SK-N-SH (cell line): Measurements from ENCODE around the gene ANKMY1. TPM values are rescaled to one million over a fixed set of nuclear protein-coding genes. Genes with fewer than 3 reads are reported as not detected.

Source experiments
- CTCF ChIA-PET: fragments of 300-600, 350-600 bp; formaldehyde crosslinking; extraction: SDS; loops from one replicate; lab custom pipeline; 2021; lab: Yijun Ruan, JAX
- POLR2A ChIA-PET: fragments of 350-600 bp; sonication (Branson Sonifier 250); formaldehyde crosslinking; extraction: SDS; loops from one replicate; lab custom pipeline; 2020; ENCODE audit warnings: antibody characterized with exemption, inconsistent platforms; lab: Yijun Ruan, JAX
- DNase-seq: peaks from one replicate; pipeline ENCODE4 v3.0.0; 2012
- H2AFZ ChIP-seq: fragments of 200-600 bp; sonication (generic); 2 replicates; pipeline ENCODE4 v1.8.1; 2016; ENCODE audit warnings: antibody characterized with exemption, mild to moderate bottlenecking, low read depth
- H3F3A ChIP-seq: fragments of 200-600 bp; sonication (generic); replicated peaks from 2 replicates; pipeline ENCODE3; 2016; ENCODE audit warnings: antibody characterized with exemption, mild to moderate bottlenecking; ENCODE audit not compliant: insufficient read depth
- H3K27ac ChIP-seq, 2 experiments: fragments of 200-500 bp in 1 of 2; fragments of 200-600 bp in 1 of 2; sonication (Bioruptor generic) in 1 of 2; sonication (generic), shearing (Covaris generic) in 1 of 2; 2 replicates each; pipeline versions ENCODE4 v1.5.1 to v1.6.1; 2014 to 2016; ENCODE audit warnings: low read depth in 2 of 2, inconsistent platforms in 1 of 2, low read length in 1 of 2, mild to moderate bottlenecking in 1 of 2, mixed read lengths in 1 of 2
- H3K27me3 ChIP-seq: fragments of 200-600 bp; sonication (generic), shearing (Covaris generic); 2 replicates; pipeline ENCODE4 v1.6.1; 2016; ENCODE audit warnings: mixed run types; ENCODE audit not compliant: insufficient read depth
- H3K36me3 ChIP-seq, 2 experiments: fragments of 200-500 bp in 1 of 2; fragments of 200-600 bp in 1 of 2; sonication (Bioruptor generic) in 1 of 2; sonication (generic) in 1 of 2; replicated peaks in 1 of 2; 2 replicates each; pipeline versions ENCODE3 to v1.5.1; 2014 to 2016; ENCODE audit warnings: low read length in 1 of 2, mild to moderate bottlenecking in 1 of 2; ENCODE audit not compliant: insufficient read depth in 2 of 2, control insufficient read depth in 1 of 2
- H3K4me1 ChIP-seq, 2 experiments: fragments of 200-500 bp in 1 of 2; fragments of 200-600 bp in 1 of 2; sonication (Bioruptor generic) in 1 of 2; sonication (generic), shearing (Covaris generic) in 1 of 2; 2 replicates each; pipeline versions ENCODE4 v1.5.1 to v1.6.1; 2014 to 2016; ENCODE audit warnings: low read depth in 1 of 2, low read length in 1 of 2, mixed run types in 1 of 2; ENCODE audit not compliant: insufficient read depth in 2 of 2, control insufficient read depth in 1 of 2
- H3K4me2 ChIP-seq: fragments of 200-600 bp; sonication (generic), shearing (Covaris generic); 2 replicates; pipeline ENCODE4 v1.6.1; 2017; ENCODE audit warnings: mixed run types
- H3K4me3 ChIP-seq, 2 experiments: fragments of 200-500 bp in 1 of 2; fragments of 200-600 bp in 1 of 2; sonication (Bioruptor generic) in 1 of 2; sonication (generic), shearing (Covaris generic) in 1 of 2; 2 replicates each; pipeline versions ENCODE4 v1.5.1 to v1.8.1; 2014 to 2016; ENCODE audit warnings: low read depth in 2 of 2, inconsistent platforms in 1 of 2, low read length in 1 of 2, mild to moderate bottlenecking in 1 of 2, mixed read lengths in 1 of 2, moderate library complexity in 1 of 2
- H3K79me2 ChIP-seq: fragments of 200-600 bp; sonication (generic); 2 replicates; pipeline ENCODE4 v1.8.1; 2017; ENCODE audit warnings: mild to moderate bottlenecking; ENCODE audit not compliant: insufficient read depth
- H3K9ac ChIP-seq: fragments of 200-600 bp; sonication (generic); 2 replicates; pipeline ENCODE4 v1.6.1; 2017; ENCODE audit warnings: mixed run types
- H3K9me2 ChIP-seq: fragments of 200-600 bp; sonication (generic); 2 replicates; pipeline ENCODE4 v1.6.1; 2017; ENCODE audit warnings: mixed run types
- H3K9me3 ChIP-seq: fragments of 200-600 bp; sonication (generic); 2 replicates; pipeline ENCODE4 v1.6.1; 2017; ENCODE audit warnings: mixed run types, mild to moderate bottlenecking, moderate library complexity
- H4K20me1 ChIP-seq: fragments of 200-600 bp; sonication (generic); 2 replicates; pipeline ENCODE4 v1.6.1; 2017; ENCODE audit warnings: mild to moderate bottlenecking, mixed run types; ENCODE audit not compliant: insufficient read depth
- EP300 ChIP-seq, 2 experiments: IDR thresholded peaks; 2 replicates each; pipeline versions ENCODE4 v1.4.0 to v1.6.1; 2012; ENCODE audit warnings: borderline replicate concordance in 1 of 2, low read depth in 1 of 2, low read length in 1 of 2
- FOSL2 ChIP-seq: IDR thresholded peaks from 2 replicates; pipeline ENCODE4 v1.4.0; 2012; ENCODE audit warnings: low read depth, mild to moderate bottlenecking, moderate library complexity, borderline replicate concordance
- FOXM1 ChIP-seq: IDR thresholded peaks from 2 replicates; pipeline ENCODE4 v1.4.0; 2012; ENCODE audit warnings: low read depth, mild to moderate bottlenecking
- GABPA ChIP-seq: IDR thresholded peaks from 2 replicates; pipeline ENCODE4 v1.4.0; 2012; ENCODE audit warnings: low read depth, mild to moderate bottlenecking
- JUND ChIP-seq: IDR thresholded peaks from 2 replicates; pipeline ENCODE4 v1.4.0; 2012
- MAX ChIP-seq: IDR thresholded peaks from 2 replicates; pipeline ENCODE4 v1.4.0; 2012; ENCODE audit warnings: low read depth
- MXI1 ChIP-seq: IDR thresholded peaks from 2 replicates; pipeline ENCODE4 v1.6.1; 2012; ENCODE audit warnings: mild to moderate bottlenecking, low read depth, low read length, improper control_type of control experiment
- RAD21 ChIP-seq: IDR thresholded peaks from 2 replicates; pipeline ENCODE4 v1.6.1; 2012; ENCODE audit warnings: mild to moderate bottlenecking, low read length
- RFX5 ChIP-seq: IDR thresholded peaks from 2 replicates; pipeline ENCODE4 v1.6.1; 2012; ENCODE audit warnings: mild to moderate bottlenecking, improper control_type of control experiment, low read length
- YY1 ChIP-seq: IDR thresholded peaks from 2 replicates; pipeline ENCODE4 v1.4.0; 2012; ENCODE audit warnings: low read depth, mild to moderate bottlenecking
- WGBS: methylation state at CpG from one replicate; pipeline ENCODE4 v1.1.6; 2017; ENCODE audit warnings: low lambda C conversion rate; 5-methylcytosine and 5-hydroxymethylcytosine counted together
- polyA plus RNA-seq, 3 experiments: library from polyadenylated mRNA; depleted of rRNA; stranded (reverse); fragments of >200 nt; gene quantifications; 2 replicates each; pipeline ENCODE4 v1.2.3, GENCODE V29; 2012
- TF ChIP-seq, protein P1 (sequence below): IDR thresholded peaks from 2 replicates; pipeline ENCODE4 v1.6.1; 2012; ENCODE audit warnings: mild to moderate bottlenecking, low read depth, low read length, moderate library complexity

The ANKMY1 gene
- polyA plus RNA-seq, 1 of the 3 experiments (the other 2 are of a cell fraction) = 12.1 TPM

GRCh38 chr2:240462073-240462706 lies 95.6 kb downstream of the ANKMY1 start:
- WGBS = 96% methylated on average over 24 of the region's 41 CpGs
- H3K4me2 ChIP-seq = no peak overlapping the region
- H3K27ac ChIP-seq = no peak overlapping the region
- TF ChIP-seq MXI1 (no peak), RFX5 (no peak), FOSL2 (no peak), MAX (no peak), EP300 (IDR thresholded peaks at IDR 0.05; ENCODE audit: borderline replicate concordance in 1 of 2, low read depth in 1 of 2, low read length in 1 of 2) (no peak), FOXM1 (no peak), YY1 (no peak), RAD21 (no peak)
- TF ChIP-seq, protein P1, sequence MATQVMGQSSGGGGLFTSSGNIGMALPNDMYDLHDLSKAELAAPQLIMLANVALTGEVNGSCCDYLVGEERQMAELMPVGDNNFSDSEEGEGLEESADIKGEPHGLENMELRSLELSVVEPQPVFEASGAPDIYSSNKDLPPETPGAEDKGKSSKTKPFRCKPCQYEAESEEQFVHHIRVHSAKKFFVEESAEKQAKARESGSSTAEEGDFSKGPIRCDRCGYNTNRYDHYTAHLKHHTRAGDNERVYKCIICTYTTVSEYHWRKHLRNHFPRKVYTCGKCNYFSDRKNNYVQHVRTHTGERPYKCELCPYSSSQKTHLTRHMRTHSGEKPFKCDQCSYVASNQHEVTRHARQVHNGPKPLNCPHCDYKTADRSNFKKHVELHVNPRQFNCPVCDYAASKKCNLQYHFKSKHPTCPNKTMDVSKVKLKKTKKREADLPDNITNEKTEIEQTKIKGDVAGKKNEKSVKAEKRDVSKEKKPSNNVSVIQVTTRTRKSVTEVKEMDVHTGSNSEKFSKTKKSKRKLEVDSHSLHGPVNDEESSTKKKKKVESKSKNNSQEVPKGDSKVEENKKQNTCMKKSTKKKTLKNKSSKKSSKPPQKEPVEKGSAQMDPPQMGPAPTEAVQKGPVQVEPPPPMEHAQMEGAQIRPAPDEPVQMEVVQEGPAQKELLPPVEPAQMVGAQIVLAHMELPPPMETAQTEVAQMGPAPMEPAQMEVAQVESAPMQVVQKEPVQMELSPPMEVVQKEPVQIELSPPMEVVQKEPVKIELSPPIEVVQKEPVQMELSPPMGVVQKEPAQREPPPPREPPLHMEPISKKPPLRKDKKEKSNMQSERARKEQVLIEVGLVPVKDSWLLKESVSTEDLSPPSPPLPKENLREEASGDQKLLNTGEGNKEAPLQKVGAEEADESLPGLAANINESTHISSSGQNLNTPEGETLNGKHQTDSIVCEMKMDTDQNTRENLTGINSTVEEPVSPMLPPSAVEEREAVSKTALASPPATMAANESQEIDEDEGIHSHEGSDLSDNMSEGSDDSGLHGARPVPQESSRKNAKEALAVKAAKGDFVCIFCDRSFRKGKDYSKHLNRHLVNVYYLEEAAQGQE = no peak
- no peak overlapping the region for H2AFZ ChIP-seq
- peaks cover 19% of the 10 kb centered on the region for H4K20me1 ChIP-seq
- no peak for DNase-seq
- ChIA-PET CTCF (no interaction called here), POLR2A (no interaction called here)
- peaks cover 0 to 4% of the 10 kb centered on the region in 2 experiments; a peak in 1 of 4 replicates for H3K4me1 ChIP-seq
- no peaks in the 10 kb centered on the region for H3K79me2 ChIP-seq
- no peaks in the 10 kb centered on the region for H3K27me3 ChIP-seq
- H3K36me3 ChIP-seq = peaks cover 0 to 34% of the 10 kb centered on the region in 2 experiments
- H3K9me3 ChIP-seq = no peaks in the 10 kb centered on the region
- H3K9me2 ChIP-seq = no peaks in the 10 kb centered on the region
- H3K9ac ChIP-seq = no peak overlapping the region
- H3F3A ChIP-seq = no peaks in the 10 kb centered on the region
- H3K4me3 ChIP-seq = no peak overlapping the region

DNA sequence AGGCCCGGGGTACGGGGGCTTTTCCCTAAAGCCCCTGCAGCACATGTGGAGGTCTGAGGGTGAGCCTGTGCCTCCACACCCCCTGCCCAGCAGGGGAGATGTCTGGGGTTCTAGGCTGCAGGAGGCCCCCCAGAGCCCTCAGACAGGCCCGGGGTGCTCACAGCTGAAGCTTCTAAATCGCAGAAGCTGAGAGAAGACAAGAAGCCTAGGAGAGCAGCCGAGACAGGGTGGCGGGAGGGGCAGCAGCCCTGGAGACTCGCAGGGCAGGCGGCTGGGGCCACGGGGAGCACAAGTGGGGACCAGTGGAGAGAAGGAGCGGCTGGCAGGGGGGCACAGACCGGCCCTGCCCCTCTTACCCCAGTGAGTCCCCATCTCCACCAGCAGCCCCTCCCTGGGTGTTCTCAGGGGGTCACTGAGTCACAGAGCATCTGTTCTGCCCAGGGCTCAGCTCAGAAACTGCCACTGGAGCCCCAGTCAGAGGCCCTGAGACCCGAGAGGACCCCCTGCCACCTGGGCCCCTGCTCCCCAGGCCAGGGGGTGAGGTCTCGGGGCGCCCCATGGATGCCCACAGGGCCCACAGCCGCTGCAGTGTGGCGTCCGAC lies 96.2 kb downstream of the ANKMY1 start:
- TF ChIP-seq JUND (no peak), GABPA (no peak), RFX5 (no peak)
- no peaks in the 10 kb centered on the region for H3F3A ChIP-seq
- no peak overlapping the region for H3K27ac ChIP-seq
- POLR2A ChIA-PET = no interaction called here
- H3K9me2 ChIP-seq = no peaks in the 10 kb centered on the region
- no peak overlapping the region for H3K4me2 ChIP-seq
- H3K4me1 ChIP-seq = peaks cover 0 to 4% of the 10 kb centered on the region in 2 experiments; a peak in 1 of 4 replicates
- peaks cover 25% of the 10 kb centered on the region for H4K20me1 ChIP-seq
- DNase-seq = no peak
- no peak overlapping the region for H2AFZ ChIP-seq
- H3K9ac ChIP-seq = no peak overlapping the region
- no peaks in the 10 kb centered on the region for H3K27me3 ChIP-seq
- no peak overlapping the region for H3K4me3 ChIP-seq
- H3K79me2 ChIP-seq = no peaks in the 10 kb centered on the region
- no peaks in the 10 kb centered on the region for H3K9me3 ChIP-seq
- CTCF ChIA-PET = interaction anchor here (1.1 kb wide), 1 partner anchor 12 kb away, joined by 3 read pairs; no protein-coding TSS in a partner anchor
- peaks cover 0 to 34% of the 10 kb centered on the region in 2 experiments for H3K36me3 ChIP-seq
- 91% methylated on average over 5 of the region's 17 CpGs for WGBS
